Fibroblast of lung (primary cell): Measurements from ENCODE around the gene RYR1. TPM values are rescaled to one million over a fixed set of nuclear protein-coding genes. Genes with fewer than 3 reads are reported as not detected.

Source experiments
- DNase-seq, 2 donors: peaks; one replicate each; pipeline versions ENCODE4 v3.0.0 to v3.0.0-alpha.2; 2010; ENCODE audit warnings: low read depth in 2 of 2
- H2AFZ ChIP-seq: 2 replicates; pipeline ENCODE4 v1.5.1; 2012; ENCODE audit warnings: low read length, control low read depth, inconsistent platforms
- H3K27ac ChIP-seq: 2 replicates; pipeline ENCODE4 v1.5.1; 2011; ENCODE audit warnings: low read length, control low read depth; ENCODE audit not compliant: insufficient read depth
- H3K27me3 ChIP-seq: 2 replicates; pipeline ENCODE4 v1.5.1; 2011; ENCODE audit warnings: mild to moderate bottlenecking, low read length; ENCODE audit not compliant: control insufficient read depth, insufficient read depth
- H3K36me3 ChIP-seq: 2 replicates; pipeline ENCODE4 v1.5.1; 2011; ENCODE audit warnings: low read length; ENCODE audit not compliant: control insufficient read depth, insufficient read depth
- H3K4me1 ChIP-seq: 2 replicates; pipeline ENCODE4 v1.5.1; 2011; ENCODE audit warnings: low read length; ENCODE audit not compliant: control insufficient read depth, insufficient read depth; ENCODE audit errors: extremely low read depth
- H3K4me2 ChIP-seq: 2 replicates; pipeline ENCODE4 v1.5.1; 2011; ENCODE audit warnings: low read length, control low read depth; ENCODE audit not compliant: insufficient read depth; ENCODE audit errors: extremely low read depth
- H3K4me3 ChIP-seq, 4 experiments: fragments of 200-600 bp in 1 of 4; sonication (generic) in 1 of 4; replicated peaks in 1 of 4; 2 replicates each; pipeline ENCODE4 v1.5.1; 2011 to 2016; ENCODE audit warnings: low read length in 4 of 4, low read depth in 3 of 4, mild to moderate bottlenecking in 3 of 4, control low read depth in 2 of 4, inconsistent platforms in 1 of 4, mixed read lengths in 1 of 4; ENCODE audit not compliant: insufficient read depth in 1 of 4; ENCODE audit errors: control extremely low read depth in 1 of 4
- H3K79me2 ChIP-seq: 2 replicates; pipeline ENCODE4 v1.5.1; 2012; ENCODE audit warnings: mild to moderate bottlenecking, low read length, inconsistent platforms; ENCODE audit not compliant: control insufficient read depth, insufficient read depth
- H3K9ac ChIP-seq: 2 replicates; pipeline ENCODE4 v1.5.1; 2011; ENCODE audit warnings: mild to moderate bottlenecking, low read length, control low read depth; ENCODE audit not compliant: insufficient read depth
- H3K9me3 ChIP-seq: 2 replicates; pipeline ENCODE4 v1.5.1; 2012; ENCODE audit warnings: low read depth, low read length; ENCODE audit not compliant: control insufficient read depth, insufficient read depth
- H4K20me1 ChIP-seq: 2 replicates; pipeline ENCODE4 v1.5.1; 2011; ENCODE audit warnings: low read length; ENCODE audit not compliant: control insufficient read depth, insufficient read depth; ENCODE audit errors: extremely low read depth
- CTCF ChIP-seq, 2 donors: IDR thresholded peaks in 1 of 2; conservative IDR thresholded peaks in 1 of 2; 1 replicate in 1 of 2; 2 replicates in 1 of 2; pipeline ENCODE4 v1.5.1; 2011 to 2012; ENCODE audit warnings: low read length in 2 of 2, control low read depth in 1 of 2, inconsistent platforms in 1 of 2, low read depth in 1 of 2, mild to moderate bottlenecking in 1 of 2
- EZH2 ChIP-seq: IDR thresholded peaks from 2 replicates; pipeline ENCODE4 v1.5.1; 2012; ENCODE audit warnings: low read length, control low read depth, mild to moderate bottlenecking; ENCODE audit errors: missing control alignments
- polyA plus RNA-seq, 2 donors: library from polyadenylated mRNA; depleted of rRNA in 1 of 2; stranded (reverse) in 1 of 2; unstranded in 1 of 2; fragments of >200 nt; gene quantifications; 2 replicates each; pipeline ENCODE4 v1.2.1, GENCODE V29; 2011 to 2012; ENCODE audit warnings: missing spikeins in 1 of 2
- total RNA-seq: library from RNA; depleted of rRNA; stranded (reverse); fragments of >200 nt; gene quantifications from 2 replicates; pipeline ENCODE4 v1.2.1, GENCODE V29; 2014

Gene RYR1
- total and polyA plus RNA-seq, 2 donors (not counting 1 experiment from before 2014, with no cell fraction given) = under 0.01 TPM

- no peak overlapping the region for H2AFZ ChIP-seq
- DNase-seq = no peak
- H3K9me3 ChIP-seq = no peaks in the 10 kb centered on the region
- H3K4me2 ChIP-seq = no peak overlapping the region
- TF ChIP-seq CTCF (conservative IDR thresholded peaks at IDR 0.05 in 1 of 2, IDR thresholded peaks at IDR 0.05 in 1 of 2; ENCODE audit: low read depth in 1 of 2, low read length in 2 of 2) (no peak), EZH2 (no peak)
- no peak overlapping the region for H3K9ac ChIP-seq
- no peak overlapping the region for H3K4me3 ChIP-seq
- no peaks in the 10 kb centered on the region for H3K79me2 ChIP-seq
- H3K27ac ChIP-seq = no peak overlapping the region
- H4K20me1 ChIP-seq = no peaks in the 10 kb centered on the region
- no peaks in the 10 kb centered on the region for H3K4me1 ChIP-seq
- no peaks in the 10 kb centered on the region for H3K36me3 ChIP-seq
- no peaks in the 10 kb centered on the region for H3K27me3 ChIP-seq
Observed at GRCh38 chr19:38486731-38487336, 53.3 kb downstream of the RYR1 start.

- Histone ChIP-seq H3K4me1 (no peaks in the 10 kb centered on the region), H3K36me3 (no peaks in the 10 kb centered on the region), H3K79me2 (no peaks in the 10 kb centered on the region), H3K9me3 (no peaks in the 10 kb centered on the region), H4K20me1 (no peaks in the 10 kb centered on the region), H2AFZ (no peak overlapping the region), H3K4me2 (no peak overlapping the region), H3K27ac (no peak overlapping the region), H3K9ac (no peak overlapping the region), H3K4me3 (no peak overlapping the region), H3K27me3 (no peaks in the 10 kb centered on the region)
- TF ChIP-seq CTCF (conservative IDR thresholded peaks at IDR 0.05 in 1 of 2, IDR thresholded peaks at IDR 0.05 in 1 of 2; ENCODE audit: low read depth in 1 of 2, low read length in 2 of 2) (no peak), EZH2 (no peak)
- no peak for DNase-seq
Observed at GRCh38 chr19:38488096-38488495, 54.6 kb downstream of the RYR1 start.

GRCh38 chr19:38488776-38489481, 55.4 kb downstream of the RYR1 start:
- TF ChIP-seq EZH2 = no peak
- no peak for TF ChIP-seq CTCF (conservative IDR thresholded peaks at IDR 0.05 in 1 of 2, IDR thresholded peaks at IDR 0.05 in 1 of 2; ENCODE audit: low read depth in 1 of 2, low read length in 2 of 2)
- Histone ChIP-seq H3K4me3 (no peak overlapping the region), H3K9me3 (no peaks in the 10 kb centered on the region), H3K36me3 (no peaks in the 10 kb centered on the region), H4K20me1 (no peaks in the 10 kb centered on the region), H3K27ac (no peak overlapping the region), H3K4me2 (no peak overlapping the region), H3K27me3 (no peaks in the 10 kb centered on the region), H2AFZ (no peak overlapping the region), H3K79me2 (no peaks in the 10 kb centered on the region), H3K9ac (no peak overlapping the region), H3K4me1 (no peaks in the 10 kb centered on the region)
- no peak for DNase-seq
